Stimulated activated CD8-positive, alpha-beta memory T cell treated with anti-CD3 and anti-CD28 coated beads, Interleukin-4, amount 100 ng/mL, for 24 hours (primary cell): ENCODE results near the gene TSPAN18.

ENCODE experiments used
- DNase-seq: peaks from one replicate; pipeline ENCODE4 v3.0.0-alpha.2; 2020; ENCODE audit warnings: low read depth

The TSPAN18 gene

DNA sequence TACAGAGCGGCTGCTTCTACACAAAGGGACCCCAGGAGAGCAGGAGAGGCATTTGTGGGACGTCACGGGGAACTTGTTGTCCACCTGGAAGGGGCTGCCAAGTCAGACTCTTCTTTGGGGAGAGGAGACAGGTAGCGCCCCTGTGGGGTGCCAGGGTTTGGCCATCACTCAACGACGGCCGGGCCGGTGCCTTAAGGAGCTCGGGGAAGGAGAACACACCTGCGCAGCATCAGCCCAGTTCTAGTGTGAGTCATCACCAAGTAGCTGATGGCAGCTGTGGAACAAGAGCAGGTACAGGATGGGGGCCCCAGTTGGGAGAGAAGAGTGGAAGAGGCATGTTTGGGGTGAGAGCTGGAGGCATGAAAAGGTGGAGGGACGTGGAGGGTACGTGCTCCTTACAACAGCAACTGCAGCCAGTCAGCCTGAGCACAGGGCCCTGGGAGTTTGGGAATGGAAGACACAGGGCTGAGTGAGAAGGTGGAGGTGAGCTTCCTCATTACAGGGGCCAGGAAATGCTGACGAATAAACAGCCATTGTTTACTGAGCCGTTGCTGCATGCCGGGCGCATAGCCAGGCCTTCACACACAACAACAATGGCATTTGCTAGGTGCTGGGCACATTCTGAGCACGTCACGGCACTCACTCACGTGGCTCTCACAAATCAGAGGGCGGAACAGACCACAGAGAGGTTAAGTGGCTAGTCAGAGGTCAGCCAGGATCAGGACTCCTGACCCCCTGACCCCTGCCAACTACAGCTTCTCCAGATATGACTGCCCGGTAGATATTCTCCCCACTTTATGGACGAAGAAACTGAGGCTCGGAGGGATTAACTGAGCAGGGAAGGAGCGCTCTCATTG is 253.0 kb downstream of the TSPAN18 start:
- no peak for DNase-seq

DNA sequence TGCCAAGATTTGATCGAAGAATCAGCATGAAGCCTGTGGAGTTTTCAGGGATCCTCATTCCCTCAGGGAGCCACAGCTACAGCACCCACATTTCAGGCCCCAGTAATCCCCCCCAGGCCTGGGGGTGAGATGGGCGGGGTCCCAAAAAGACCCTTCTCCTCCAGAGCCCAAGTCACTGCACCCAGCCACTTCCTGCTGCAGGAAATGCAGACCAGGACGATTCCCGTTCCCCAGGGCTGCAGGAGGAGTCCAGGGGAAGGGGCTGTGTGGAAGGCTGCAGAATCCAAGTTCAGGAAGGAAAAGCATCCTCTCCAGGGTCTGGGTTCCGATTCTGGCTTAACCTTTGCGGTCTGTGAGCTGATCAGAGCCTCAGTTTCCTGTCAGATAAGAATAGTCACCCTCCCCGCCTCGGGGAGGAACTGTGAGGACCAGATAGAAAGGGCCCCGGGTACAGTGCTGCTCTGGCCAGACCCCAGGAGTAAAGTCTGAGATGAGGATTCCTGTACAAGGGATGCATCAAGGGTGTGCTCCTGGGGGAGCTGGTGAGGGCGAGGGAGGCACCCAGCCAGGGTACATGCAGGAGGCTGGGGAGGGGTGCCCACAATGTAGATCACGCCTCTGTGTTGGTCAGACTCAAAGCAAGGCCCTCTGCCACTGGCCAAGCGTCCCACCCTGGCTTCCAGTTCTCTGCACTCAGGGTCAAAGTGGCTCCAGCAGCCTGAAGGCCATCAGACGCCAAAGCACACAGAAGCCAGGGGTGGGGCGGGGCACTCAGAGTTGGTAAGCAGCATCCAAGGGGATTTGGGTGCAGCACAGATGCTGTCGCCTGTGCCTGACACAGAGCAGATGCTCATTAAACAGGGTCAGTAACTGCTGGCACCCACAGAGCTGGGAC is 254.0 kb downstream of the TSPAN18 start:
- DNase-seq: no peak
